Subcutaneous abdominal adipose tissue (tissue), 5 donors: Measurements from ENCODE around the gene DCAKD.
A peak's percentile ranks its signal among the peaks of the same experiment; 100 is the strongest.

Experiments used
- H3K27ac ChIP-seq: one replicate; pipeline ENCODE4 v1.7.0; 2013; ENCODE audit warnings: low read depth, mild to moderate bottlenecking, inconsistent platforms, low read length, moderate library complexity
- H3K27me3 ChIP-seq, 5 donors: one replicate each; pipeline ENCODE4 v1.7.0; 2013; ENCODE audit warnings: low read length in 5 of 5, inconsistent platforms in 1 of 5; ENCODE audit not compliant: control insufficient read depth in 5 of 5, insufficient read depth in 4 of 5
- H3K36me3 ChIP-seq, 5 donors: one replicate each; pipeline ENCODE4 v1.7.0; 2013; ENCODE audit warnings: low read length in 5 of 5; ENCODE audit not compliant: control insufficient read depth in 5 of 5, insufficient read depth in 5 of 5
- H3K4me1 ChIP-seq, 5 donors: one replicate each; pipeline ENCODE4 v1.7.0; 2013; ENCODE audit warnings: low read length in 5 of 5, mild to moderate bottlenecking in 3 of 5, moderate library complexity in 1 of 5; ENCODE audit not compliant: control insufficient read depth in 5 of 5, insufficient read depth in 5 of 5
- H3K4me3 ChIP-seq, 5 donors: one replicate each; pipeline ENCODE4 v1.7.0; 2013; ENCODE audit warnings: low read length in 5 of 5, low read depth in 1 of 5
- H3K9ac ChIP-seq, 5 donors: one replicate each; pipeline ENCODE4 v1.7.0; 2013; ENCODE audit warnings: low read length in 5 of 5, mild to moderate bottlenecking in 4 of 5, moderate library complexity in 3 of 5
- H3K9me3 ChIP-seq, 5 donors: one replicate each; pipeline ENCODE4 v1.7.0; 2013; ENCODE audit warnings: low read length in 5 of 5; ENCODE audit not compliant: control insufficient read depth in 5 of 5
- donor health status: healthy.
- donor health status: healthy.
- donor health status: healthy.
- donor health status: healthy.
- donor health status: healthy.

Gene DCAKD

GRCh38 chr17:45032174-45032541, 19.3 kb downstream of the DCAKD start:
- H3K36me3 ChIP-seq, result peaks cover 0 to 62% (median 48%) of the 10 kb centered on the region in 5 donors
- H3K27ac ChIP-seq, result no peak overlapping the region
- no peaks in the 10 kb centered on the region for H3K27me3 ChIP-seq

GRCh38 chr17:45031231-45032173, 19.9 kb downstream of the DCAKD start:
- peaks cover 0 to 68% (median 48%) of the 10 kb centered on the region in 5 donors for H3K36me3 ChIP-seq

More at GRCh38 chr17:45032174-45032541, 19.3 kb downstream of the DCAKD start:
- no peak overlapping the region for H3K4me3 ChIP-seq
- H3K9ac ChIP-seq, result no peak overlapping the region
- peaks cover 0 to 17% (median 8%) of the 10 kb centered on the region in 5 donors for H3K4me1 ChIP-seq
- H3K9me3 ChIP-seq, result no peaks in the 10 kb centered on the region

GRCh38 chr17:45030733-45031132, 20.7 kb downstream of the DCAKD start:
- Histone ChIP-seq H3K4me3 (no peak overlapping the region), H3K9me3 (no peaks in the 10 kb centered on the region), H3K27me3 (no peaks in the 10 kb centered on the region), H3K36me3 (peaks cover 0 to 69% (median 48%) of the 10 kb centered on the region in 5 donors), H3K9ac (no peak overlapping the region), H3K27ac (no peak overlapping the region), H3K4me1 (peaks cover 0 to 6% (median 5%) of the 10 kb centered on the region in 5 donors)

More at GRCh38 chr17:45031231-45032173, 19.9 kb downstream of the DCAKD start:
- Histone ChIP-seq H3K9ac (no peak overlapping the region), H3K27me3 (no peaks in the 10 kb centered on the region), H3K9me3 (no peaks in the 10 kb centered on the region), H3K4me3 (no peak overlapping the region), H3K4me1 (peaks cover 0 to 12% (median 8%) of the 10 kb centered on the region in 5 donors), H3K27ac (no peak overlapping the region)

GRCh38 chr17:45029758-45030423, 21.5 kb downstream of the DCAKD start:
- Histone ChIP-seq H3K27me3 (no peaks in the 10 kb centered on the region), H3K27ac (no peak overlapping the region), H3K4me1 (no peaks in the 10 kb centered on the region), H3K36me3 (peaks cover 0 to 69% (median 48%) of the 10 kb centered on the region in 5 donors), H3K9ac (no peak overlapping the region), H3K9me3 (no peaks in the 10 kb centered on the region), H3K4me3 (no peak overlapping the region)

- Histone ChIP-seq H3K9ac (no peak overlapping the region), H3K4me3 (no peak overlapping the region), H3K27ac (no peak overlapping the region), H3K27me3 (no peaks in the 10 kb centered on the region), H3K4me1 (no peaks in the 10 kb centered on the region), H3K9me3 (no peaks in the 10 kb centered on the region), H3K36me3 (peaks cover 0 to 68% (median 49%) of the 10 kb centered on the region in 5 donors)
Measured at GRCh38 chr17:45029096-45029495, 22.3 kb downstream of the DCAKD start.

- Histone ChIP-seq H3K27me3 (peaks cover 0 to 3% (median 0%) of the 10 kb centered on the region in 5 donors), H3K27ac (no peak overlapping the region), H3K9ac (peak overlapping the region in 3 of 5 donors; percentile 65 to 91 (median 77)), H3K4me1 (peaks cover 5 to 43% (median 40%) of the 10 kb centered on the region in 5 donors), H3K4me3 (no peak overlapping the region), H3K36me3 (peaks cover 0 to 24% (median 13%) of the 10 kb centered on the region in 5 donors), H3K9me3 (no peaks in the 10 kb centered on the region)
Measured at GRCh38 chr17:45022655-45023339, 28.6 kb downstream of the DCAKD start.

GRCh38 chr17:45022288-45022648, 29.2 kb downstream of the DCAKD start:
- peak overlapping the region in 2 of 5 donors; percentile 15 to 62 for H3K4me3 ChIP-seq
- H3K9ac ChIP-seq, result peak overlapping the region in 4 of 5 donors; percentile 65 to 91 (median 77)
- H3K36me3 ChIP-seq, result peaks cover 0 to 21% (median 12%) of the 10 kb centered on the region in 5 donors
- peak overlapping the region; percentile 75 for H3K27ac ChIP-seq
- H3K4me1 ChIP-seq, result peaks cover 5 to 43% (median 40%) of the 10 kb centered on the region in 5 donors
- H3K9me3 ChIP-seq, result no peaks in the 10 kb centered on the region
- H3K27me3 ChIP-seq, result peaks cover 0 to 3% (median 0%) of the 10 kb centered on the region in 5 donors

GRCh38 chr17:45021607-45022287, 29.7 kb downstream of the DCAKD start:
- Histone ChIP-seq H3K27me3 (peaks cover 0 to 3% (median 0%) of the 10 kb centered on the region in 5 donors), H3K4me3 (peak overlapping the region; percentile 39 to 73 (median 57)), H3K27ac (peak overlapping the region; percentile 75), H3K4me1 (peaks cover 5 to 43% (median 40%) of the 10 kb centered on the region in 5 donors), H3K9ac (peak overlapping the region; percentile 48 to 91 (median 77)), H3K36me3 (peaks cover 0 to 16% (median 12%) of the 10 kb centered on the region in 5 donors), H3K9me3 (no peaks in the 10 kb centered on the region)
